SK-N-SH (cell line): ENCODE results near the gene JPH2. TPM values are rescaled to one million over a fixed set of nuclear protein-coding genes. Genes with fewer than 3 reads are reported as not detected.

ENCODE experiments used
- CTCF ChIA-PET: fragments of 300-600, 350-600 bp; formaldehyde crosslinking; extraction: SDS; loops from one replicate; lab custom pipeline; 2021; lab: Yijun Ruan, JAX
- POLR2A ChIA-PET: fragments of 350-600 bp; sonication (Branson Sonifier 250); formaldehyde crosslinking; extraction: SDS; loops from one replicate; lab custom pipeline; 2020; ENCODE audit warnings: antibody characterized with exemption, inconsistent platforms; lab: Yijun Ruan, JAX
- DNase-seq: peaks from one replicate; pipeline ENCODE4 v3.0.0; 2012
- H2AFZ ChIP-seq: fragments of 200-600 bp; sonication (generic); 2 replicates; pipeline ENCODE4 v1.8.1; 2016; ENCODE audit warnings: antibody characterized with exemption, mild to moderate bottlenecking, low read depth
- H3F3A ChIP-seq: fragments of 200-600 bp; sonication (generic); replicated peaks from 2 replicates; pipeline ENCODE3; 2016; ENCODE audit warnings: antibody characterized with exemption, mild to moderate bottlenecking; ENCODE audit not compliant: insufficient read depth
- H3K27ac ChIP-seq, 2 experiments: fragments of 200-500 bp in 1 of 2; fragments of 200-600 bp in 1 of 2; sonication (Bioruptor generic) in 1 of 2; sonication (generic), shearing (Covaris generic) in 1 of 2; 2 replicates each; pipeline versions ENCODE4 v1.5.1 to v1.6.1; 2014 to 2016; ENCODE audit warnings: low read depth in 2 of 2, inconsistent platforms in 1 of 2, low read length in 1 of 2, mild to moderate bottlenecking in 1 of 2, mixed read lengths in 1 of 2
- H3K27me3 ChIP-seq: fragments of 200-600 bp; sonication (generic), shearing (Covaris generic); 2 replicates; pipeline ENCODE4 v1.6.1; 2016; ENCODE audit warnings: mixed run types; ENCODE audit not compliant: insufficient read depth
- H3K36me3 ChIP-seq, 2 experiments: fragments of 200-500 bp in 1 of 2; fragments of 200-600 bp in 1 of 2; sonication (Bioruptor generic) in 1 of 2; sonication (generic) in 1 of 2; replicated peaks in 1 of 2; 2 replicates each; pipeline versions ENCODE3 to v1.5.1; 2014 to 2016; ENCODE audit warnings: low read length in 1 of 2, mild to moderate bottlenecking in 1 of 2; ENCODE audit not compliant: insufficient read depth in 2 of 2, control insufficient read depth in 1 of 2
- H3K4me1 ChIP-seq, 2 experiments: fragments of 200-500 bp in 1 of 2; fragments of 200-600 bp in 1 of 2; sonication (Bioruptor generic) in 1 of 2; sonication (generic), shearing (Covaris generic) in 1 of 2; 2 replicates each; pipeline versions ENCODE4 v1.5.1 to v1.6.1; 2014 to 2016; ENCODE audit warnings: low read depth in 1 of 2, low read length in 1 of 2, mixed run types in 1 of 2; ENCODE audit not compliant: insufficient read depth in 2 of 2, control insufficient read depth in 1 of 2
- H3K4me2 ChIP-seq: fragments of 200-600 bp; sonication (generic), shearing (Covaris generic); 2 replicates; pipeline ENCODE4 v1.6.1; 2017; ENCODE audit warnings: mixed run types
- H3K4me3 ChIP-seq, 2 experiments: fragments of 200-500 bp in 1 of 2; fragments of 200-600 bp in 1 of 2; sonication (Bioruptor generic) in 1 of 2; sonication (generic), shearing (Covaris generic) in 1 of 2; 2 replicates each; pipeline versions ENCODE4 v1.5.1 to v1.8.1; 2014 to 2016; ENCODE audit warnings: low read depth in 2 of 2, inconsistent platforms in 1 of 2, low read length in 1 of 2, mild to moderate bottlenecking in 1 of 2, mixed read lengths in 1 of 2, moderate library complexity in 1 of 2
- H3K79me2 ChIP-seq: fragments of 200-600 bp; sonication (generic); 2 replicates; pipeline ENCODE4 v1.8.1; 2017; ENCODE audit warnings: mild to moderate bottlenecking; ENCODE audit not compliant: insufficient read depth
- H3K9ac ChIP-seq: fragments of 200-600 bp; sonication (generic); 2 replicates; pipeline ENCODE4 v1.6.1; 2017; ENCODE audit warnings: mixed run types
- H3K9me2 ChIP-seq: fragments of 200-600 bp; sonication (generic); 2 replicates; pipeline ENCODE4 v1.6.1; 2017; ENCODE audit warnings: mixed run types
- H3K9me3 ChIP-seq: fragments of 200-600 bp; sonication (generic); 2 replicates; pipeline ENCODE4 v1.6.1; 2017; ENCODE audit warnings: mixed run types, mild to moderate bottlenecking, moderate library complexity
- H4K20me1 ChIP-seq: fragments of 200-600 bp; sonication (generic); 2 replicates; pipeline ENCODE4 v1.6.1; 2017; ENCODE audit warnings: mild to moderate bottlenecking, mixed run types; ENCODE audit not compliant: insufficient read depth
- CTCF ChIP-seq: fragments of 200-600 bp; sonication (generic); IDR thresholded peaks from 2 replicates; pipeline ENCODE4 v1.6.1; 2017; ENCODE audit warnings: antibody characterized with exemption, mild to moderate bottlenecking, moderate library complexity
- ELF1 ChIP-seq: IDR thresholded peaks from 2 replicates; pipeline ENCODE4 v1.4.0; 2012
- EP300 ChIP-seq, 2 experiments: IDR thresholded peaks; 2 replicates each; pipeline versions ENCODE4 v1.4.0 to v1.6.1; 2012; ENCODE audit warnings: borderline replicate concordance in 1 of 2, low read depth in 1 of 2, low read length in 1 of 2
- FOXJ3 ChIP-seq: sonication (generic); formaldehyde crosslinking; IDR thresholded peaks from 2 replicates; pipeline ENCODE4 v1.5.1; 2020; ENCODE audit warnings: mild to moderate bottlenecking, missing genetic modification reagents
- FOXM1 ChIP-seq: IDR thresholded peaks from 2 replicates; pipeline ENCODE4 v1.4.0; 2012; ENCODE audit warnings: low read depth, mild to moderate bottlenecking
- GABPA ChIP-seq: IDR thresholded peaks from 2 replicates; pipeline ENCODE4 v1.4.0; 2012; ENCODE audit warnings: low read depth, mild to moderate bottlenecking
- JUND ChIP-seq: IDR thresholded peaks from 2 replicates; pipeline ENCODE4 v1.4.0; 2012
- MEF2A ChIP-seq: IDR thresholded peaks from 2 replicates; pipeline ENCODE4 v1.4.0; 2012; ENCODE audit warnings: low read depth, borderline replicate concordance
- NFIC ChIP-seq: IDR thresholded peaks from 2 replicates; pipeline ENCODE4 v1.4.0; 2012; ENCODE audit warnings: borderline replicate concordance
- REST ChIP-seq: IDR thresholded peaks from 2 replicates; pipeline ENCODE4 v1.6.1; 2012; ENCODE audit warnings: mild to moderate bottlenecking, low read depth, low read length, moderate library complexity
- SMC3 ChIP-seq: IDR thresholded peaks from 2 replicates; pipeline ENCODE4 v1.6.1; 2012; ENCODE audit warnings: low read depth, low read length, improper control_type of control experiment
- TAF1 ChIP-seq: IDR thresholded peaks from 2 replicates; pipeline ENCODE4 v1.6.1; 2012; ENCODE audit warnings: low read depth, mild to moderate bottlenecking, low read length, moderate library complexity, borderline replicate concordance
- TCF12 ChIP-seq: IDR thresholded peaks from 2 replicates; pipeline ENCODE4 v1.4.0; 2012
- TEAD4 ChIP-seq: IDR thresholded peaks from 2 replicates; pipeline ENCODE4 v1.4.0; 2012; ENCODE audit warnings: mild to moderate bottlenecking, borderline replicate concordance; ENCODE audit not compliant: insufficient read depth
- USF1 ChIP-seq: IDR thresholded peaks from 2 replicates; pipeline ENCODE4 v1.4.0; 2012; ENCODE audit warnings: low read depth, borderline replicate concordance
- USF2 ChIP-seq: fragments of 150-350 bp; IDR thresholded peaks from 2 replicates; pipeline ENCODE4 v1.6.1; 2017; ENCODE audit warnings: antibody characterized with exemption, low read length, low read depth, borderline replicate concordance
- YY1 ChIP-seq: IDR thresholded peaks from 2 replicates; pipeline ENCODE4 v1.4.0; 2012; ENCODE audit warnings: low read depth, mild to moderate bottlenecking
- WGBS: methylation state at CpG from one replicate; pipeline ENCODE4 v1.1.6; 2017; ENCODE audit warnings: low lambda C conversion rate; 5-methylcytosine and 5-hydroxymethylcytosine counted together
- polyA plus RNA-seq, 3 experiments: library from polyadenylated mRNA; depleted of rRNA; stranded (reverse); fragments of >200 nt; gene quantifications; 2 replicates each; pipeline ENCODE4 v1.2.3, GENCODE V29; 2012

The JPH2 gene
- polyA plus RNA-seq, 1 of the 3 experiments (the other 2 are of a cell fraction): 0.67 TPM

- no peak for TF ChIP-seq FOXJ3
- TF ChIP-seq MEF2A: no peak
- TF ChIP-seq ELF1: no peak
Measured at GRCh38 chr20:44219170-44219730, 32.3 kb upstream of the JPH2 start (continued).

- whole genome bisulfite sequencing: 89% methylated on average over 4 of the region's 4 CpGs
Measured at GRCh38 chr20:44218446-44218845, 31.5 kb upstream of the JPH2 start.

More at GRCh38 chr20:44218446-44218845, 31.5 kb upstream of the JPH2 start:
- H3F3A ChIP-seq: no peaks in the 10 kb centered on the region
- H3K4me3 ChIP-seq: no peak overlapping the region
- ChIA-PET POLR2A (no interaction called here), CTCF (interaction anchor here (1.0 to 11.2 kb wide), 20 partner anchors 13 to 391 kb away, joined by 3 to 264 read pairs (median 6); partner anchors contain the start of genes FITM2 and GDAP1L1)
- H3K36me3 ChIP-seq: no peaks in the 10 kb centered on the region
- H2AFZ ChIP-seq: no peak overlapping the region
- H4K20me1 ChIP-seq: no peaks in the 10 kb centered on the region
- DNase-seq: no peak
- H3K4me2 ChIP-seq: no peak overlapping the region
- no peak for TF ChIP-seq JUND
- no peak for TF ChIP-seq YY1
- TF ChIP-seq TEAD4: no peak
- TF ChIP-seq NFIC: no peak
- TF ChIP-seq TCF12: no peak
- no peak for TF ChIP-seq REST
- no peak for TF ChIP-seq USF2
- no peak for TF ChIP-seq TAF1
- no peak for TF ChIP-seq USF1
- TF ChIP-seq MEF2A: no peak
- TF ChIP-seq GABPA: no peak
- no peak for TF ChIP-seq SMC3
- no peak for TF ChIP-seq CTCF
- TF ChIP-seq ELF1: no peak
- no peak for TF ChIP-seq FOXM1
- TF ChIP-seq EP300 (IDR thresholded peaks at IDR 0.05; ENCODE audit: borderline replicate concordance in 1 of 2, low read depth in 1 of 2, low read length in 1 of 2): no peak
- H3K9me3 ChIP-seq: no peaks in the 10 kb centered on the region
- no peaks in the 10 kb centered on the region for H3K27me3 ChIP-seq
- no peak overlapping the region for H3K27ac ChIP-seq
- H3K9ac ChIP-seq: no peak overlapping the region
- H3K79me2 ChIP-seq: no peaks in the 10 kb centered on the region
- no peaks in the 10 kb centered on the region for H3K9me2 ChIP-seq
- peaks cover 0 to 12% of the 10 kb centered on the region in 2 experiments; a peak in 1 of 4 replicates for H3K4me1 ChIP-seq
